GM10847 (cell line): ENCODE data around the gene MAP3K13.

ENCODE experiments used
- POLR2A ChIP-seq: IDR thresholded peaks from 2 replicates; pipeline ENCODE4 v1.6.1; 2011; ENCODE audit not compliant: insufficient read length; ENCODE audit errors: extremely low read depth

MAP3K13 gene

GRCh38 chr3:185330644-185331043 is 32.3 kb upstream of the MAP3K13 start:
- TF ChIP-seq POLR2A: no peak

GRCh38 chr3:185332026-185332735 is 30.8 kb upstream of the MAP3K13 start:
- TF ChIP-seq POLR2A: no peak

GRCh38 chr3:185335799-185336198 is 27.1 kb upstream of the MAP3K13 start:
- TF ChIP-seq POLR2A: no peak

- TF ChIP-seq POLR2A: no peak
Measured at GRCh38 chr3:185337231-185337816, 25.6 kb upstream of the MAP3K13 start.

- TF ChIP-seq POLR2A: no peak
Measured at GRCh38 chr3:185339945-185340344, 23.0 kb upstream of the MAP3K13 start.

- no peak for TF ChIP-seq POLR2A
Measured at GRCh38 chr3:185340751-185341150, 22.2 kb upstream of the MAP3K13 start.

- TF ChIP-seq POLR2A: no peak
Measured at GRCh38 chr3:185341616-185342458, 21.1 kb upstream of the MAP3K13 start.

GRCh38 chr3:185342459-185343174 is 20.3 kb upstream of the MAP3K13 start:
- no peak for TF ChIP-seq POLR2A

GRCh38 chr3:185347399-185347798 is 15.5 kb upstream of the MAP3K13 start:
- TF ChIP-seq POLR2A: no peak

- TF ChIP-seq POLR2A: no peak
Measured at GRCh38 chr3:185350841-185351240, 12.1 kb upstream of the MAP3K13 start.

- TF ChIP-seq POLR2A: no peak
Measured at GRCh38 chr3:185351396-185351795, 11.5 kb upstream of the MAP3K13 start.

GRCh38 chr3:185353225-185353624 is 9.7 kb upstream of the MAP3K13 start:
- no peak for TF ChIP-seq POLR2A

- no peak for TF ChIP-seq POLR2A
Measured at GRCh38 chr3:185353823-185354614, 8.9 kb upstream of the MAP3K13 start.

GRCh38 chr3:185356499-185356898 is 6.4 kb upstream of the MAP3K13 start:
- TF ChIP-seq POLR2A: no peak

- TF ChIP-seq POLR2A: no peak
Measured at GRCh38 chr3:185361920-185362319, 1.0 kb upstream of the MAP3K13 start.

GRCh38 chr3:185363662-185364203 is 797 bp downstream of the MAP3K13 start:
- no peak for TF ChIP-seq POLR2A
